Measurements from ENCODE around the gene CD247.

CD247 gene

DNA sequence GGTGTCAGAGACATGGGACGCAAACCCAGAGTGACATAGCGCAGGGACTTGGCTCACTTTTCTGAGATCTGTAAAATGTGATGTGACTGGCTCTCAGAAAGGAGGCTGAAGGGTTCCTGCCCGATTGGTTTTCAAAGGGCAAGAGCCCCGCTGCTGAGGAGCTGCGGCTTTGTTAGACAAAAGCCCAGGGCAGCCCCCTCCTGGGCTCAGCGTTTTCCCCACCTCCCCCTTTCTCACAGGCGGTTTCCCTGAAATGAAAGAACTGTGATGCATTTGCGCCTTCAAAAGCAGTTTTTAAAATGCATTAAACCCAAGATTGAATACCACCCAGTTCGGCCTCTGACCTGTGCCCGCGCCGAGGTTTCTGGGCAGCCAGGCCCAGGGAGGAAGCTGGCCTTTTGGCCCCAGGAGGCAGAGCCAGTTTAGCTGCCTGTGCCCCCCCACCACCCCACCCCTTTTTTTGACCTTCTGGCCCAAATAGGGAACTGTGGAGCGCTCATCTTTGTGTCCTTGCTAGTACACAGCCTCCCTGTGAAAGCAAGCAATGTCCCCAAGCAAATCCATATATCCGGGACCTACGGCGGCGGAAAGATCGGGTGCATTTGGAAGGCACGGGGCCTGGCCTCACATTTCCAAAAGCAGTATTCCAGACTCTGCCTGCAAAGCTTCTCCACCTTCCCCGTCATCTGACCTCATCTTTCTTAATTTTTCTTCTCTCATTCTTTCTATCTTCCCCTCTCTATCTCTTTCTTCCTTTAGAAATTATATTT, 28.6 kb downstream of the CD247 start:
- H3K9ac ChIP-seq (ENCODE audit: low read depth, low read length, poor library complexity, severe bottlenecking), result no peak overlapping the region
- TF ChIP-seq EZH2phosphoT487 (IDR thresholded peaks at IDR 0.05; ENCODE audit: borderline replicate concordance), result no peak
- no peak for TF ChIP-seq CTCF (conservative IDR thresholded peaks at IDR 0.05; ENCODE audit: low read length)
- no peaks in the 10 kb centered on the region for H3K9me2 ChIP-seq (replicated peaks; ENCODE audit: low read depth, low read length)
- peaks cover 96% of the 10 kb centered on the region for H3K79me2 ChIP-seq (ENCODE audit: insufficient read depth, low read length)
- H3K4me2 ChIP-seq (ENCODE audit: low read depth, low read length, poor library complexity, severe bottlenecking), result no peak overlapping the region
- H3K4me3 ChIP-seq (ENCODE audit: low read length, poor library complexity, severe bottlenecking), result no peak overlapping the region
- no peaks in the 10 kb centered on the region for H3K9me3 ChIP-seq (ENCODE audit: insufficient read depth, low read depth, low read length)
- no peaks in the 10 kb centered on the region for H3F3A ChIP-seq (ENCODE audit: low read depth)
- peaks cover 4% of the 10 kb centered on the region for H3K4me1 ChIP-seq (ENCODE audit: insufficient read depth, low read length, poor library complexity, severe bottlenecking)
- H3K36me3 ChIP-seq (ENCODE audit: insufficient read depth, low read length), result peaks cover 40% of the 10 kb centered on the region; the same call in 1 of the 2 replicates
- H2AFZ ChIP-seq (ENCODE audit: low read length), result no peak overlapping the region
- no peaks in the 10 kb centered on the region for H3K27me3 ChIP-seq (ENCODE audit: insufficient read depth, low read length, poor library complexity, severe bottlenecking)
- peaks cover 44% of the 10 kb centered on the region for H4K20me1 ChIP-seq (ENCODE audit: insufficient read depth, low read length, poor library complexity, severe bottlenecking)

DNA sequence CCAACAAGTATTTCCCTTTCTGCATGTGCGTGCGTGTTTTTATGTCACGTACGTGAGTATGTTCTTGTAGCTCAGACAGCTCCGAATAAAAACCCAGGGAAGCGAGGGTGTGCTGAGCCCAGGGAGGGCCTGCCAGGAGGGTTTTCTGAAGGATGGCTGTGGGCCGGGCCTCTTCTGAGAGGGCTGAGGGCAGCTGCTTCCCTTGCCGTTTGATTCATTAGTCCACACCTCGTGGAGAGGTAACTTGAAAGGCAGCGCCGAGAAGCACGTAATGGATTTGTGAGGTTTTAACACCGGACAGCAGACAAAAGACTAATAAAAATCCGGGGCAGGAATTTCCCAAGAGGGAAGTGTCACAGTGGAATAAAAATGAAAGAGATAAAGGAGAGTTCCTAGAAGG, 29.5 kb downstream of the CD247 start:
- Histone ChIP-seq H2AFZ (ENCODE audit: low read length) (no peak overlapping the region), H3F3A (ENCODE audit: low read depth) (no peaks in the 10 kb centered on the region), H3K4me3 (ENCODE audit: low read length, poor library complexity, severe bottlenecking) (no peak overlapping the region), H3K9me3 (ENCODE audit: insufficient read depth, low read depth, low read length) (no peaks in the 10 kb centered on the region), H3K9me2 (replicated peaks; ENCODE audit: low read depth, low read length) (no peaks in the 10 kb centered on the region), H3K4me2 (ENCODE audit: low read depth, low read length, poor library complexity, severe bottlenecking) (no peak overlapping the region), H3K4me1 (ENCODE audit: insufficient read depth, low read length, poor library complexity, severe bottlenecking) (peaks cover 9% of the 10 kb centered on the region), H3K9ac (ENCODE audit: low read depth, low read length, poor library complexity, severe bottlenecking) (no peak overlapping the region), H3K36me3 (ENCODE audit: insufficient read depth, low read length) (peaks cover 30% of the 10 kb centered on the region; the same call in 1 of the 2 replicates), H3K79me2 (ENCODE audit: insufficient read depth, low read length) (peaks cover 96% of the 10 kb centered on the region), H4K20me1 (ENCODE audit: insufficient read depth, low read length, poor library complexity, severe bottlenecking) (peaks cover 47% of the 10 kb centered on the region), H3K27me3 (ENCODE audit: insufficient read depth, low read length, poor library complexity, severe bottlenecking) (no peaks in the 10 kb centered on the region)
- TF ChIP-seq EZH2phosphoT487 (IDR thresholded peaks at IDR 0.05; ENCODE audit: borderline replicate concordance) (no peak), CTCF (conservative IDR thresholded peaks at IDR 0.05; ENCODE audit: low read length) (no peak)

- TF ChIP-seq EZH2phosphoT487 (IDR thresholded peaks at IDR 0.05; ENCODE audit: borderline replicate concordance), result no peak
- peaks cover 16% of the 10 kb centered on the region for H3K4me1 ChIP-seq (ENCODE audit: insufficient read depth, low read length, poor library complexity, severe bottlenecking)
- peaks cover 95% of the 10 kb centered on the region for H3K79me2 ChIP-seq (ENCODE audit: insufficient read depth, low read length)
- peaks cover 28% of the 10 kb centered on the region; the same call in 1 of the 2 replicates for H3K36me3 ChIP-seq (ENCODE audit: insufficient read depth, low read length)
- H4K20me1 ChIP-seq (ENCODE audit: insufficient read depth, low read length, poor library complexity, severe bottlenecking), result peaks cover 45% of the 10 kb centered on the region
- no peak overlapping the region for H3K4me3 ChIP-seq (ENCODE audit: low read length, poor library complexity, severe bottlenecking)
- no peaks in the 10 kb centered on the region for H3K9me3 ChIP-seq (ENCODE audit: insufficient read depth, low read depth, low read length)
- H3K9ac ChIP-seq (ENCODE audit: low read depth, low read length, poor library complexity, severe bottlenecking), result no peak overlapping the region
- H3K9me2 ChIP-seq (replicated peaks; ENCODE audit: low read depth, low read length), result no peaks in the 10 kb centered on the region
- H2AFZ ChIP-seq (ENCODE audit: low read length), result no peak overlapping the region
- no peaks in the 10 kb centered on the region for H3F3A ChIP-seq (ENCODE audit: low read depth)
- H3K27me3 ChIP-seq (ENCODE audit: insufficient read depth, low read length, poor library complexity, severe bottlenecking), result no peaks in the 10 kb centered on the region
- H3K4me2 ChIP-seq (ENCODE audit: low read depth, low read length, poor library complexity, severe bottlenecking), result no peak overlapping the region
Observed at GRCh38 chr1:167487614-167488013, 30.7 kb downstream of the CD247 start.
